ENCODE results near the gene THAP4. TPM values are rescaled to one million over a fixed set of nuclear protein-coding genes. Genes with fewer than 3 reads are reported as not detected.

THAP4 gene
- total RNA-seq, 1 donor from 2014 or later: 59.1 TPM

DNA sequence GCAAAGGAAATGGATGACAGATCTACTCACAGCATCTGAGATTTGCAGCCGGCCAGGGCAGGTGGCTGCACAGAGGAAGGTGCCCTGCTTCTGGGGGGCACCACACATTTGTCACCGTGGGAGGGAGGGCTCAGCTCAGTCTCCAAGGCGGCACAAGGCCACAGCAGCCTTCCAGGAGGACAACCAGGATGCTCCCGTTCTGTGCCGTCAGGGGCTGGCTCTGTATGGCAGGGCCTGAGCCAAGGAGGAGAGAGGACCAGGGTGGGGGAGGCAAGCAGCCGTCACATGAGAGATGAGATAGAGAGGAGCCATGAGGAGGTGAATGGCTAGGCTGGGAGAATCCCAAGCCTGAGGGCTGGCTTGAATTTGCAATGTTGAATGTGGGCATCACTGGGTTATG lies 83.0 kb downstream of the THAP4 start:
- Mint-ChIP-seq H3K36me3 (ENCODE audit: low read depth) (peaks cover 4% of the 10 kb centered on the region), H3K4me1 (peaks cover 5% of the 10 kb centered on the region), H3K27me3 (ENCODE audit: low read depth) (peaks cover 26% of the 10 kb centered on the region), H3K27ac (ENCODE audit: unreplicated experiment) (no peak overlapping the region), H3K4me3 (no peak overlapping the region), H3K9me3 (peaks cover 3% of the 10 kb centered on the region)
- DNase-seq (ENCODE audit: low read depth, low spot score): no peak
- TF ChIP-seq, protein P1, sequence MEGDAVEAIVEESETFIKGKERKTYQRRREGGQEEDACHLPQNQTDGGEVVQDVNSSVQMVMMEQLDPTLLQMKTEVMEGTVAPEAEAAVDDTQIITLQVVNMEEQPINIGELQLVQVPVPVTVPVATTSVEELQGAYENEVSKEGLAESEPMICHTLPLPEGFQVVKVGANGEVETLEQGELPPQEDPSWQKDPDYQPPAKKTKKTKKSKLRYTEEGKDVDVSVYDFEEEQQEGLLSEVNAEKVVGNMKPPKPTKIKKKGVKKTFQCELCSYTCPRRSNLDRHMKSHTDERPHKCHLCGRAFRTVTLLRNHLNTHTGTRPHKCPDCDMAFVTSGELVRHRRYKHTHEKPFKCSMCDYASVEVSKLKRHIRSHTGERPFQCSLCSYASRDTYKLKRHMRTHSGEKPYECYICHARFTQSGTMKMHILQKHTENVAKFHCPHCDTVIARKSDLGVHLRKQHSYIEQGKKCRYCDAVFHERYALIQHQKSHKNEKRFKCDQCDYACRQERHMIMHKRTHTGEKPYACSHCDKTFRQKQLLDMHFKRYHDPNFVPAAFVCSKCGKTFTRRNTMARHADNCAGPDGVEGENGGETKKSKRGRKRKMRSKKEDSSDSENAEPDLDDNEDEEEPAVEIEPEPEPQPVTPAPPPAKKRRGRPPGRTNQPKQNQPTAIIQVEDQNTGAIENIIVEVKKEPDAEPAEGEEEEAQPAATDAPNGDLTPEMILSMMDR (conservative IDR thresholded peaks at IDR 0.05): no peak

DNA sequence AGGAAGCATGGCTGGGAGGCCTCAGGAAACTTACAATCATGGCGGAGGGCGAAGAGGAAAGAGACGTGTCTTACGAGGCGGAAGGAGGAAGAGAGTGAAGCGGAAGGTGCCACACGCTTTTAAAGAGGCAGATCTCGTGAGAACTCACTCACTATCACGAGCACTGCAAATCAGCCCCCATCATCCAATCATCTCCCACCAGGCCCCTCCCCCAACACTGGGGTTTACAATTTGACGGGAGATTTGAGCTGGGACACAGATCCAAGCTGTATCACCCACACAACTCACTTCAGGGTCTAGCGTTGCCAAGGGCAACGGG lies 83.5 kb downstream of the THAP4 start:
- Mint-ChIP-seq H3K27ac (ENCODE audit: unreplicated experiment) (no peak overlapping the region), H3K4me1 (peaks cover 5% of the 10 kb centered on the region), H3K9me3 (peaks cover 3% of the 10 kb centered on the region), H3K27me3 (ENCODE audit: low read depth) (peaks cover 26% of the 10 kb centered on the region), H3K36me3 (ENCODE audit: low read depth) (peaks cover 4% of the 10 kb centered on the region), H3K4me3 (no peak overlapping the region)
- TF ChIP-seq, protein P1 (conservative IDR thresholded peaks at IDR 0.05): no peak
- DNase-seq (ENCODE audit: low read depth, low spot score): no peak

DNA sequence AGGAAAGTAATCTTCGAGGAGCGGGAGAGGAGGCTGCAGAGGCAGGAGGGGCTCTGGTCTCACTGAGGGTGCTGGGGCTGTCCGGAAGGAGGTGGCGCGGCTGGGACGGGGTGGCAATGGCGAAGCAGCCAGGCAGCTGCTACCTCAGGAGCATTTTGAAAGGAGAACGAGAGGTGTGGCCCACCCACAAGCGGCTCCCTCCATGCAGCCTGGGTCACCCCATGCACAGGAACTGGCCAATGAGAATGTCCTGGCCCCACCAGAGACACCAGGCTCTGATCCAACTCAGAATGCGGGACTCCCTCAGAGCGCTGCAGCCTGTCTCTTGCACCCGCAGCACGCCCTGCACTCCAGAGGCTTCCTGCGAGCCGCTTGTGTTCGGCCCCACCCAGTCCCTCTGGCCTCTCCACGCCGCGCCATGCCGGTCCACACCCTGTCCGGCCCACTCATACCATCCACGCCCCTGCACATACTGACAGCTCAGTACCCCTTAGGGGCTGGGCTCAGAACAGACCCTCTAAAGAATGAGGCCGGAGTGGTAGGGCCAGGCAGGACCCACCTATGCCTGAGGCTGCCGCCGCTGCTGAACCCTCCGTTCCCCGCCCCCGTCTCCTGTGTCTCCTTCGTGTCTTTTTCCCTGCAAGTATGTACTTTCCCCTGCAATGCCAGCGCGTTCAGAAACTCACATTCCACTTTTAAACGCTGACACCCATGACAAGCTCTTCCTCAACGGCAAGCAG lies 84.8 kb downstream of the THAP4 start:
- no peak for DNase-seq (ENCODE audit: low read depth, low spot score)
- no peaks in the 10 kb centered on the region for H3K36me3 Mint-ChIP-seq (ENCODE audit: low read depth)
- no peaks in the 10 kb centered on the region for H3K4me1 Mint-ChIP-seq
- H3K27me3 Mint-ChIP-seq (ENCODE audit: low read depth): peaks cover 16% of the 10 kb centered on the region
- no peak overlapping the region for H3K27ac Mint-ChIP-seq (ENCODE audit: unreplicated experiment)
- no peak overlapping the region for H3K4me3 Mint-ChIP-seq
- TF ChIP-seq, protein P1 (conservative IDR thresholded peaks at IDR 0.05): no peak
- no peaks in the 10 kb centered on the region for H3K9me3 Mint-ChIP-seq

DNA sequence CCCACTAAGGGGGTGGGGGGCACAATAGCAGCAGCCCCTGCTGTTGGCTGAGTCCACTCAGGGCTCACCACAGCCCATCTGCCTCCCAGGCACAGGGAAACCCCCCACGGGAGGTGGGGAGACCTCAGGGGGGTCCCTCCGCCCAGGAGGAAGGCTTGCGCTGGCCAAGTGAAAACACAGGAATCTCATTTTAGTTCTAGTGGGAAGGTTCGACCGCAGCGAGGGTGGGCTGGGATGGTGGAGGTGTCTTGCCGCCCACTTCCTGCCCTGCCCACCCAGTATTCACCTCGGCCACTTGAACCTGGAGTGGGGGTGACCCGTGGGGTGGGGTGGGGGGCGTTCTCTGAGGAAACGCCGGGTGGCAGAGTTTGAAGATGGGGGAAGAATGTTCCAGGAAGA lies 85.4 kb downstream of the THAP4 start:
- Mint-ChIP-seq H3K27me3 (ENCODE audit: low read depth) (peaks cover 15% of the 10 kb centered on the region), H3K36me3 (ENCODE audit: low read depth) (no peaks in the 10 kb centered on the region), H3K27ac (ENCODE audit: unreplicated experiment) (no peak overlapping the region), H3K9me3 (no peaks in the 10 kb centered on the region), H3K4me1 (no peaks in the 10 kb centered on the region), H3K4me3 (no peak overlapping the region)
- TF ChIP-seq, protein P1 (conservative IDR thresholded peaks at IDR 0.05): no peak
- DNase-seq (ENCODE audit: low read depth, low spot score): no peak

DNA sequence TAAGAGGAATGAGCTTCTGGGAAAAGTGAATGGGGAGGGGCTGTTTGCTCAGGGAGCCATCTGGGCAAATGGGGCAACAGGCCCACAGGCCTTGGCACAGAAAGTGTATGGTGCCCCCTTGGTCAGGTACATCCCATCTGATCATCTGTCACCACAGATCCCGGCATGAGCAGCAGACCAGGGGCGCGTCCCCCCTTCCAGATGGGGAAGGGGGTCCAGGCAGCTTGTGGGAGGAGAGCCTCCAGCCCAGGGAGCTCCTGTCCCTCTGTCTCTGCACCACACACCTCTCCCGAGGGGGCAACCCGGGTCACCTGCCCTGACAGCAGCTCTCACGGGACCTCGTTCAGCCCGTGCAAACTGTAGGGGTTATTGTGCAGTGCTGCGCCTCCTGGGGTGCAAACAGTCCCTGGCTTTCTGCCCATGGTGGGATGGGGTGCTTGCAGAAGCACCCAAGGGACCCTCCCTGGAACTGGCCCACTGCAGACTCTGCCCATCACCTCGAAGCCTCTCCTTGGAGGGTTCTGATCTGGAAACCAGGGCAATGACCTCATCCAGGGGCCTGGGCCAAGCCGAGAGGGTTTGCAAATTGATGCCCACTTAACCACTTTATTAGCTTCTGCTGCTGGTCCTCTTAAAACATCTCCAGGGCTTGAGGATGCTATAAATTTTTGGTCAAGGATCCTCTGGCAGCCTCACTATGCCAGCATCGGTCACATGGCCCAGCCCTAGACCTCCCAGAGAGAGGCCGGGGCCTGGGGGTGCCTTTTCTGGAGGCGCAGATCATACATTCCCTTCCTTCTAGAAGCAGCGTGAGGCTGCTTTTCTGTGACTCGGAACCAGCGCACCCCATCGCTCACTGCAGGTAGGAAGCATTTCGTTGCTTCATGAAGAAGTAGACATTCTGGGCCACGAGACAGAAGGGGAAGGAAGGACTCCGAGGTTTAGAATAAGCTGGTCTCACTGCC lies 86.1 kb downstream of the THAP4 start:
- H3K4me3 Mint-ChIP-seq: no peak overlapping the region

More for the DNA sequence above, 86.1 kb downstream of the THAP4 start:
- H3K4me1 Mint-ChIP-seq: no peaks in the 10 kb centered on the region
- peaks cover 11% of the 10 kb centered on the region for H3K27me3 Mint-ChIP-seq (ENCODE audit: low read depth)
- TF ChIP-seq, protein P1 (conservative IDR thresholded peaks at IDR 0.05): no peak
- H3K9me3 Mint-ChIP-seq: no peaks in the 10 kb centered on the region
- no peak overlapping the region for H3K27ac Mint-ChIP-seq (ENCODE audit: unreplicated experiment)
- H3K36me3 Mint-ChIP-seq (ENCODE audit: low read depth): no peaks in the 10 kb centered on the region
- DNase-seq (ENCODE audit: low read depth, low spot score): no peak
